HTR-8/SVneo (cell line): ENCODE results near the gene NMNAT1.
"Not testable (repeated sequence)": the region's sequence is repeated elsewhere in the genome, so short reads cannot be mapped to it uniquely, and the experiment has no call there.

Source experiments
- DNase-seq: peaks from one replicate; pipeline ENCODE4 v3.0.0; 2011; ENCODE audit warnings: low spot score, mixed read lengths; ENCODE audit not compliant: insufficient read length
- FAIRE-seq: peaks from 2 replicates; lab custom pipeline; 2011; peaks lifted over from hg19 to GRCh38; lab: Jason Lieb, UNC

NMNAT1 gene

GRCh38 chr1:9917495-9917894 is 25.8 kb upstream of the NMNAT1 start:
- not testable (repeated sequence) for FAIRE-seq

DNA sequence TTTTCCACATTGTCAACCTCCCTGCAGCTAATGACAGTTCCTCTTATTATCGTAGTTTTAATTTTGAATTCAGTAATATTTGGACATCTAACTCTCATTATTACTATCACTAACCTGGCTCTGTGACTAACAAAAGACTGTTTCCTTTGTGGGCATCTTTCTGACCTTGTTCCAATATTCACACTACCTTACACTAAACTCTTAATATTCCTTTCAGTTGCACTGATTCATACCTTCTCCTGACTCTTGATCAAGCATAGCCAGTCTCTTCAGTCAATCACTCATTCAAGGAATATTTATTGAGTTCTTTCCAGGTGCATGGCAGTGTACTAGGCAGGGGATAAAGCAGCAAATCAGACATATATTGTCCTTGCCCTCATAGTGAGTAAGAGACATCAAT is 25.4 kb upstream of the NMNAT1 start:
- FAIRE-seq (no peak), DNase-seq (no peak)

More at GRCh38 chr1:9917495-9917894, 25.8 kb upstream of the NMNAT1 start:
- DNase-seq: not testable (repeated sequence)

DNA sequence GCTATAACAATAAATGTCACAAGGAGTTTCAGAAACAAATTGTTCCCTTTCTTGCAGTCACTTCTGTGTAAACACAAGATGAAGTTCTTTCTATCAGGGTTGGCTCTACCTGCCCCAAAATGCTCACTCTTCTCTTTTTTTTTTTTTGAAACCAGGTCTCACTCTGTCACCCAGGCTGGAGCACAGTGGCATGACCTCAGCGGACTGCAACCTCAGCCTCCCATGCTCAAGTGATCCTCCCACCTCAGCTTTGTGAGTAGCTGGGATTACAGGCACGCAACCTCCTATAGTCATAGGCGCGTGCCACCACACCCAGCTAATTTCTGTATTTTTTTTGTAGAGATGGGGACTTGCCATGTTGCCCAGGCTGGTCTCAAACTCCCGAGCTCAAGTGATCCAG is 22.7 kb upstream of the NMNAT1 start:
- DNase-seq: no peak
- no peak for FAIRE-seq

DNA sequence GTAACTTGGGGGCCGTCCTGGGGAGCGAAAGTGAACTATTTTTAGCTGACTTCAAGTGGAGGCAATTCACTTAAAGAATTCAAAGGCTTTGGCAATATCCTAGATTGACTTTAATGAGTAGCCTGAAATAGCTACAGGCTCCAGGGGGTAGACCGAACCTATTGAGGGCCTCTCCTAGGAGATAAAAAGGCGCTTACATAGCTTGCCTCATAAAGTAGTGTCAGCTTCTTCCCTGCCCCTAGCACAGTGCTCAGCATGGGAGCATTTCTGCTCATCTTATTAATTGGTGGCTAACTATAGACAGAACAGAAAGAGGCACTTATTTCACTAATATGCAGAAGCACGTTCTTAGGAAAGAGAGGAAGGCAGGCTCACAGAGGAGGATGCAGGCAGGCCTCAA is 20.9 kb upstream of the NMNAT1 start:
- DNase-seq (no peak), FAIRE-seq (no peak)

DNA sequence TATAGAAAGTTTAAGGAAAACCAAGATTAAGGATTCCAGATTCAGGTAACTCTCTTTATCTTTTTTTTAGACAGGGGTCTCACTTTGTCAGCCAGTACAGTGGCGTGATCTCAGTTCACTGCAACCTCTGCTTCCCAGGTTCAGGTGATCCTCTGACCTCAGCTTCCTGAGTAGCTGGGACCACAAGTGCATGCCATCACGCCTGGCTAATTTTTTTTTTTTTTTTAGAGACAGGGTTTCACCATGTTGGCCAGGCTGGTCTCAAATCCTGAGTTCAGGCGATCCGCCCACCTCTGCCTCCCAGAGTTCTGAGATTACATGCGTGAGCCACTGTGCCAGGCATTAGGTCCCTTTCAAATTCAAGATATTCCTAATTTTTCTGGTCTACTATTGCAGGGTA is 16.0 kb upstream of the NMNAT1 start:
- FAIRE-seq (no peak), DNase-seq (no peak)

GRCh38 chr1:9929431-9930385 is 13.6 kb upstream of the NMNAT1 start:
- DNase-seq (no peak), FAIRE-seq (no peak)

DNA sequence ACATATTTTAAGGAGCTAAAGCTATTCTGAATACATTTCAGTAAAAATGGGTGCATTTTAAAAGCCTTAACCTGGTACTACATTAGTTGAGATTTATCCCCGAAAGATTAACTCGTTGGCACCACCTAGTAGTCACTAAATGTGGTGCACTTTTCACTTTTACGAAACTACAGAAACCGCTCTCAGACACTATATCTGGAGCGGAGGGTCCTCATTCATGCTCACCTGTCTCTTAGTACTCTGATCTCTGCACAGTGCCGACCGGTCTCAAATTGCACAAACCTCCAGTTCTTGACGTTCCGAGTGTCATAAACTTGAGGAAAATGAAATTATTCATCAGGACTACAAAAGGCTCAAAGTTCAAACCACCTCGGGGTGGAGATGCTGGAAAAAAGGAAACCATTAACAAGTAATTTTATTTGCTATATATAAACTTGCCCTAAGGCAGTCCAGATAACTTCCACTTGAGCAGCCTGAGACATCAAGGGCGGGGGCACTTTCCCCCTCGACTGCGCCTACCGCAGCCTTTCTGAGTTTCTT is 806 bp upstream of the NMNAT1 start:
- FAIRE-seq (no peak), DNase-seq (no peak)

- DNase-seq (no peak), FAIRE-seq (no peak)
Measured at GRCh38 chr1:9946315-9946714, 3.0 kb downstream of the NMNAT1 start.

DNA sequence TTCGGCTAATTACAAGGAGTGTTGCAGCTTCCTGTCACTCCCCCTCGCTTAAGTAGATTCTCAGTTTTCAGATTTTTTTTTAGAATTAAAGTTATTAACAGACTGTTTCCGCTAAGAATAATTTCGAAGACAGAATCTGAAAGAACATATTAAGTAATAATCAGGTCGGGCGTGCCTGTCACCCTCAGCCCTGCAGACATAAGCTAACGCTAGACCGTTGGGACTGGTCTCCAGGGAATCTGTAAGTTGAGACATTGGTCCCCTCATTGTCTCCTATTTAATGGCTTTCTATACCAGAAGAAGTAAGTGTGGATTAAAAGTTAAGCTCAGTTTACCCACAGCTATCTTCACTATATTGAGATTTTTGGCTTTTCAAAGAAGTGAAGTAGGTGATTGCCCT is 14.5 kb downstream of the NMNAT1 start:
- FAIRE-seq (no peak), DNase-seq (no peak)

- no peak for FAIRE-seq
- DNase-seq: no peak
Measured at GRCh38 chr1:9960011-9960410, 16.7 kb downstream of the NMNAT1 start.

DNA sequence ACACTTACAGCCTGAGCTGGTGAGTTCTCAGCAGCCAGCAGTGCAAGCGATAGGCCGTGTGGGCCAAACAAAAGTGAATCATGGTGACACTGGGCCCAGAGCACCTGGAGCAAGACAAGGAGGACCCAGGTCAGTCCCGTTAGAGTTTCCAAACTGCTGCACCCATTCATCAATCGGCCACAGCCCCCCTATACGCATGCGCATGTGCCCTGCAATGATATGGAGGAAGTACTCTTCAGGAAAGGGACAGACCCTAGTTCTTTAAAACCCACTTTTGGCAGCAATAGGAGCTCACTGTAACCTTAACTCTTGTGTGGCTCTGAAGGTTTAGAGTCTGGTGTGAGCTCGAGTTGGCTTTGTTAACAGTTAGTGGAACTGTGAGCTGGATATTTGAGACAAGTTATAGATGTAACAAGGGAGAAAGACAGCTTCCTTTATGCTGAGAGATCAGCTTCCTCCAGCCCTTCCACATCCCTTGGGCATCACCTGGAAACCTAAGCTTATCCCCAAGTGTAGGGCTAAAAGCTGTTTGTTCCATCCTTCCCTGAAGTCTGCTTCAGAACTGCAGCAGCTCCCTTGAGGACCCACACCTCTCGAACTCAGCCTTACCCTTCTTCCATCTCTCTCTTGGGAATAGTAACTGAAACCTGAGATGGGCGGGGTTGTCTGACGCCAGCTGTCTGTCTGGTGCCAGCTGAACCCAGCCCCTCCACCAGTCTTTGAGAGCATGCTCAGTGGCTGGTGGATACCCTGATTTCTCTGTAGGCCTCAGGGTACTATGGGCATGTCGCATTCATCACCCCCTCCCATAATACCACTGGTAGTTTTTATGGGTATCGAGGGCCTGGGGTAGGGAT is 17.7 kb downstream of the NMNAT1 start:
- DNase-seq (peak; percentile 53), FAIRE-seq (no peak)

GRCh38 chr1:9984253-9984652 is 41.0 kb downstream of the NMNAT1 start:
- no peak for DNase-seq
- no peak for FAIRE-seq

GRCh38 chr1:9985001-9985400 is 41.7 kb downstream of the NMNAT1 start:
- DNase-seq (no peak), FAIRE-seq (no peak)

GRCh38 chr1:9989773-9990172 is 46.5 kb downstream of the NMNAT1 start:
- DNase-seq (no peak), FAIRE-seq (no peak)

- DNase-seq (no peak), FAIRE-seq (no peak)
Measured at GRCh38 chr1:9990944-9991343, 47.7 kb downstream of the NMNAT1 start.

DNA sequence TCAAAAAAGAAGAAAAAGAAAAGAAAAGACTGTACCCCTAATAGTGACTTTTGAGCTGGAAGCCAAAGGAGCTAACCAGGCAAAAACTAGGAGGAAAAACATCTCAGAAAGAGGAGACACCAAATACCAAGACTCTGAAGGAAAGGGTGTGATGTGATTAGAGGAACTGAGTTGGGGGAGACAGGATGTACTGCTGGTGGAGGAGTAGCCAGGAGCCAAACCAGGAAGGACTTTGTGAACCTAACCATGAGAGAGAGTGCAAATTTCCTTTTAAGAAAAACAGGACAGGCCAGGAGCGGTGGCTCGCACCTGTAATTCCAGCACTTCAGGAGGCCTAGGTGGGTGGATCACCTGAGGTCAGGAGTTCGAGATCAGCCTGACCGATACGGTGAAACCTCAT is 49.6 kb downstream of the NMNAT1 start:
- FAIRE-seq: no peak
- no peak for DNase-seq

- no peak for DNase-seq
- FAIRE-seq: no peak
Measured at GRCh38 chr1:9993561-9994075, 50.3 kb downstream of the NMNAT1 start.

DNA sequence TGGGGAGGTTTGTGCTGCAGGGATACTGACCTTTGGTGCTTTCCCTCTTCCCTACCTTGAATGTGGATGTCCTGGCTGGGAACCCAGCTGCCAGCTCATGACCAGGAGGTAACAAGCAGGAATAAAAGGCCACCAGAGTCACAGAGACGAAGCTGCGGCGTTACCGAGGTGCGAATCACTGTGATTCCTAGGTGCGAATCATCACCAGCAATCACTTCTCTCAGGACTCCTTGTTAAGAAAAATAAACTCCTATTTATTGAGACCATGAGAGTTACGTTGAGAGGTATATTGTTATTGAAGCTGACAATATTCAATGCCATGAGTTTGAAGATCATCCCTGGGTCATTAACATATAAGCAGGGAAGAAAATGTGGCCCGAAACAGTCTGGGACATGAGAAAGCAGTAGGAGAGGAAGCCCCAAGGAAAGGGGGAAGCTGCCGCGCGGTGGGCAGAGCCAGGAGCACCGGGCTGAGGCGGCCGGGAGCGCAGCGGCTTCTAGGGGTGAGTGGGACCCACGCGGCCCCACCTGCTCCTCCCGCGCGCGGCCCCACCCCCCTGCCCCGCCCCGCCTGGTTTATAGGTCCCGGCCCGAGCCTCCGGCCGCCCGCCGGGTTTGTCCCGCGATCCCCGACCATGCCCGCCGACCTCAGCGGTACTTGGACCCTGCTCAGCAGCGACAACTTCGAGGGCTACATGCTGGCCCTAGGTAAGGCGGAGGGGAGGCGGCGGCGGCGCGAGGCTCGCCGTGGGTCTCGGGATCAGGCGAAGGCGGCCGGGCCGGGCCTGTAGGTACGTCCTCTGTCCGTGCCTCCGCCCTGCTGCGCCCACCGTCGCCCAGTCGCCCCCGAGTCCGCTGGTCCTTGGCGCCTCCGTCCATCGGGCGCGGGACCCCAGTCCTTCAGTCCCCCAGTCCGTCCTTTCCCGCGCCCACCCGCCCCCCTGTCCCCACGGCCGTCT is 53.6 kb downstream of the NMNAT1 start, which contains the start of gene RBP7:
Gene RBP7, plus strand, starts transcription at position 605 of the 959 bp plus-strand sequence. Its CDS starts 31 bp downstream, at position 636.
- FAIRE-seq (no peak), DNase-seq (peak; percentile 47)

DNA sequence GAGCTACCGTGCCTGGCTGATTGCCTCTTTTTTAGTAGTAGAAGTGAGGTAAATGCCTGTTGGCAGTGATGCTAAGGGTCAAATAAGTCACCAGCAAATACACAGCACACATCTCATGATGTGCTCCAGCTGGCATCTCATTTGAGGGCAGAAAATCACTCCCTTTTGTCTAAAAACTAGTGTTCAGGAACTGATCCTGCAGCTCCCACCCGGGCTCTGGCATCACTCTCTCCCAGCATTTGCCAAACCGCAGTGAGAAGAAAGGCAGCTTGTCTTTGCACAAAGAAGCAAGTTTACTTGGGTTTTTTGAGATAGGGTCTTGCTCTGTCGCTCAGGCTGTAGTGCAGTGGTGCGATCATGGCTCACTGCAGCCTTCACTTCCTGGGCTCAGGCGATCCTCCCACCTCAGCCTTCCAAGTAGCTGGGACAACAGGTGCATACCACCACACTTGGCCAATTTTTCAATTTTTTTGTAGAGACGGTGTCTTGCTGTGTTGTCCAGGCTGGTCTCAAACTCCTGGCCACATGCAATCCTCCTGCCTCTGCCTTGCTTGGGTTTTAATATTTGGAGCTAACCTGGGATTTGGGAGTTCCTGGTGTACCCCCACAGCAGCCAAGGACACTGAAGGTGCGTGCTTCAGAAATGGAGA is 57.9 kb downstream of the NMNAT1 start:
- FAIRE-seq (no peak), DNase-seq (no peak)
